HepG2 (cell line): ENCODE data around the gene RHBDF2. TPM values are rescaled to one million over a fixed set of nuclear protein-coding genes. Genes with fewer than 3 reads are reported as not detected.

Experiments used
- CSRNP2 ChIP-seq: sonication (generic); formaldehyde crosslinking; conservative IDR thresholded peaks from 2 replicates; pipeline ENCODE4 v1.8.0; 2022; ENCODE audit warnings: low read depth, missing genetic modification reagents
- EEA1 ChIP-seq: sonication (generic); formaldehyde crosslinking; IDR thresholded peaks from 2 replicates; pipeline ENCODE4 v1.5.1; 2020; ENCODE audit warnings: mild to moderate bottlenecking, missing genetic modification reagents, borderline replicate concordance
- FOSL1 ChIP-seq: sonication (generic); formaldehyde crosslinking; IDR thresholded peaks from 2 replicates; pipeline ENCODE4 v1.9.0; 2021; ENCODE audit warnings: missing genetic modification reagents, borderline replicate concordance
- GLMP ChIP-seq: sonication (generic); formaldehyde crosslinking; IDR thresholded peaks from 2 replicates; pipeline ENCODE4 v1.9.0; 2021; ENCODE audit warnings: missing genetic modification reagents, mild to moderate bottlenecking, borderline replicate concordance
- MTERF4 ChIP-seq: sonication (generic); formaldehyde crosslinking; IDR thresholded peaks from 2 replicates; pipeline ENCODE4 v1.8.0; 2023; ENCODE audit warnings: mild to moderate bottlenecking, missing genetic modification reagents
- MXD1 ChIP-seq: sonication (generic); formaldehyde crosslinking; IDR thresholded peaks from 2 replicates; pipeline ENCODE4 v1.4.0; 2020; ENCODE audit warnings: mild to moderate bottlenecking, missing genetic modification reagents
- MXI1 ChIP-seq: IDR thresholded peaks from 3 replicates; pipeline ENCODE4 v1.6.1; 2012; ENCODE audit warnings: low read depth, low read length, inconsistent platforms, borderline replicate concordance
- MZF1 ChIP-seq: sonication (generic); formaldehyde crosslinking; IDR thresholded peaks from 2 replicates; pipeline ENCODE4 v1.8.1; 2023; ENCODE audit warnings: mild to moderate bottlenecking, missing genetic modification reagents, borderline replicate concordance
- NFE2 ChIP-seq: sonication (generic); formaldehyde crosslinking; IDR thresholded peaks from 2 replicates; pipeline ENCODE4 v1.4.0; 2020; ENCODE audit warnings: missing genetic modification reagents
- NFKB2 ChIP-seq: sonication (generic); formaldehyde crosslinking; IDR thresholded peaks from 2 replicates; pipeline ENCODE4 v1.4.0; 2020; ENCODE audit warnings: missing genetic modification reagents, borderline replicate concordance
- NPAS2 ChIP-seq: sonication (generic); formaldehyde crosslinking; IDR thresholded peaks from 2 replicates; pipeline ENCODE4 v1.8.0; 2022; ENCODE audit warnings: mild to moderate bottlenecking, missing genetic modification reagents, borderline replicate concordance
- ONECUT2 ChIP-seq: sonication (generic); formaldehyde crosslinking; IDR thresholded peaks from 2 replicates; pipeline ENCODE4 v1.4.0; 2020; ENCODE audit warnings: missing genetic modification reagents
- SMAD3 ChIP-seq: sonication (generic); formaldehyde crosslinking; IDR thresholded peaks from 2 replicates; pipeline ENCODE4 v1.4.0; 2020; ENCODE audit warnings: missing genetic modification reagents
- SRSF1 ChIP-seq: fragments of 200-400 bp; formaldehyde crosslinking; optimal IDR thresholded peaks from 2 replicates; pipeline ENCODE3; 2017; ENCODE audit warnings: mild to moderate bottlenecking, low read depth, low read length, moderate library complexity
- TERF1 ChIP-seq: sonication (generic); formaldehyde crosslinking; IDR thresholded peaks from 2 replicates; pipeline ENCODE4 v1.8.0; 2022; ENCODE audit warnings: mild to moderate bottlenecking, missing genetic modification reagents, moderate library complexity
- TFDP1 ChIP-seq: IDR thresholded peaks from 2 replicates; pipeline ENCODE4 v1.6.1; 2016; ENCODE audit warnings: missing compliant biosample characterization, missing genetic modification reagents, borderline replicate concordance
- TRIM24 ChIP-seq: sonication (generic); formaldehyde crosslinking; IDR thresholded peaks from 2 replicates; pipeline ENCODE4 v1.8.0; 2022; ENCODE audit warnings: mild to moderate bottlenecking, missing genetic modification reagents
- YEATS2 ChIP-seq: sonication (generic); formaldehyde crosslinking; IDR thresholded peaks from 2 replicates; pipeline ENCODE4 v1.4.0; 2020; ENCODE audit warnings: missing genetic modification reagents, borderline replicate concordance
- ZEB1 ChIP-seq: IDR thresholded peaks from 2 replicates; pipeline ENCODE4 v1.6.1; 2012; ENCODE audit warnings: mild to moderate bottlenecking, low read depth, inconsistent platforms; ENCODE audit not compliant: insufficient replicate concordance
- ZNF160 ChIP-seq: sonication (generic); formaldehyde crosslinking; IDR thresholded peaks from 2 replicates; pipeline ENCODE4 v1.8.0; 2022; ENCODE audit warnings: mild to moderate bottlenecking, inconsistent platforms, missing genetic modification reagents
- ZNF446 ChIP-seq: sonication (generic); formaldehyde crosslinking; IDR thresholded peaks from 2 replicates; pipeline ENCODE4 v1.5.0; 2020; ENCODE audit warnings: mild to moderate bottlenecking, missing genetic modification reagents
- ZNF619 ChIP-seq: sonication (generic); formaldehyde crosslinking; IDR thresholded peaks from 2 replicates; pipeline ENCODE4 v1.4.0; 2020; ENCODE audit warnings: mild to moderate bottlenecking, missing genetic modification reagents
- ZNF75D ChIP-seq: sonication (generic); formaldehyde crosslinking; IDR thresholded peaks from 2 replicates; pipeline ENCODE4 v1.8.1; 2023; ENCODE audit warnings: missing genetic modification reagents, mild to moderate bottlenecking, borderline replicate concordance
- polyA plus RNA-seq, 8 experiments: library from polyadenylated mRNA; depleted of rRNA in 3 of 8; stranded (reverse) in 7 of 8; unstranded in 1 of 8; fragments of >200 nt; fragmentation: Illumina TruSeq in 4 of 8; extraction: Trizol in 4 of 8; gene quantifications; 2 replicates each; pipeline versions ENCODE4 v1.2.1 to v1.2.3, GENCODE V29; 2011 to 2016; ENCODE audit warnings: low read depth in 4 of 8, missing spikeins in 1 of 8, mixed read lengths in 1 of 8; ENCODE audit not compliant: insufficient read depth in 1 of 8
- total RNA-seq, 5 experiments: library from RNA; depleted of rRNA; stranded (reverse); fragments of >200 nt; fragmentation: Illumina TruSeq; extraction: Trizol; gene quantifications; 2 replicates each; pipeline ENCODE4 v1.2.3, GENCODE V29; 2016; ENCODE audit warnings: low read depth in 1 of 5

The RHBDF2 gene
- total and polyA plus RNA-seq, 2 of the 13 experiments (the other 11 are each of a cell fraction or from before 2014, with no cell fraction given): 7.8 to 24.2 TPM

GRCh38 chr17:76501018-76501826 lies at the start of gene RHBDF2 (continued):
- TF ChIP-seq CSRNP2 (CRISPR knock-in tag) (no peak), ZNF160 (no peak; the same call in 1 of the 2 replicates), GLMP (CRISPR knock-in tag) (0 out of 2 replicates have a peak, but pooled peaks have one; percentile 18), NFE2 (no peak), TRIM24 (CRISPR knock-in tag) (no peak), MTERF4 (CRISPR knock-in tag) (peak; percentile 81), MXD1 (CRISPR knock-in tag) (peak; percentile 51; the same call in 1 of the 2 replicates), SRSF1 (no peak), MZF1 (CRISPR knock-in tag) (no peak), NPAS2 (CRISPR knock-in tag) (no peak), TERF1 (CRISPR knock-in tag) (no peak), ZNF446 (CRISPR knock-in tag) (peak; percentile 89; the same call in 1 of the 2 replicates), ZNF75D (no peak), TFDP1 (peak; percentile 57; the same call in 1 of the 2 replicates), EEA1 (peak; percentile 87), MXI1 (no peak; the same call in 1 of the 3 replicates), NFKB2 (CRISPR knock-in tag) (no peak), ZEB1 (no peak), ZNF619 (CRISPR knock-in tag) (no peak; the same call in 1 of the 2 replicates), ONECUT2 (no peak), FOSL1 (CRISPR knock-in tag) (no peak), YEATS2 (no peak), SMAD3 (no peak)
